A549 (cell line): ENCODE measurements around the gene MFSD12.

ENCODE experiments used
- CHD2 ChIP-seq: fragments of 150-350 bp; IDR thresholded peaks from 2 replicates; pipeline ENCODE4 v1.6.1; 2014; ENCODE audit warnings: low read length; ENCODE audit not compliant: partially characterized antibody
- EP300 ChIP-seq, 2 experiments: fragments of >200 bp; sonication (Bioruptor Twin); formaldehyde crosslinking; IDR thresholded peaks; 2 replicates in 1 of 2; 3 replicates in 1 of 2; pipeline ENCODE4 v1.6.1; 2016 to 2017
- RAD21 ChIP-seq, 2 experiments: fragments of >200 bp in 1 of 2; sonication (Bioruptor Twin) in 1 of 2; formaldehyde crosslinking in 1 of 2; IDR thresholded peaks in 1 of 2; conservative IDR thresholded peaks in 1 of 2; 2 replicates in 1 of 2; 3 replicates in 1 of 2; pipeline ENCODE4 v1.6.1; 2012 to 2018; ENCODE audit warnings: inconsistent platforms in 1 of 2
- TF ChIP-seq, protein P1 (sequence below): fragments of >200 bp; sonication (Bioruptor Twin); formaldehyde crosslinking; IDR thresholded peaks from 3 replicates; pipeline ENCODE4 v1.5.1; 2016

DNA sequence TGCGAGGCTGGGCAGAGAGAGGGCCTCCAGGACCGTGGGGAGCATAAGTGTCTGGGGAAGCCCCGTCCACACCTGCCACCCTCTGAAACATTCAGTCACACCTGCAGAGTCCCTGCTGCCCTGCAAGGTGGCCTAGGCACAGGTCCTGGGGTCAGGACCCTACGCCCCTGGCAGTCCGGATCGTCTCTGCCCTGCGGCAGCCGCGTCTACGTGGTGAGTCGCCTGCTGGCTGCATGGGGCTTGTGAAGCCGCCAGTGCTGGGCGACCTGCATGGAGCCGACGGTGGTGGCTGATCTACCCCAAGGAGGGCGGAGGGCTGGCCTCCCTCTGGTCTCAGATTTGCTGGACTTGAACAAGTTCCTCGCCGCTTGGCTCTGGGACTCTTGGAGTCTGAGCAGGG lies 38.3 kb downstream of the MFSD12 start:
- TF ChIP-seq RAD21 (conservative IDR thresholded peaks at IDR 0.05 in 1 of 2, IDR thresholded peaks at IDR 0.05 in 1 of 2) (no peak), CHD2 (no peak), EP300 (IDR thresholded peaks at IDR 0.05) (no peak)
- TF ChIP-seq, protein P1, sequence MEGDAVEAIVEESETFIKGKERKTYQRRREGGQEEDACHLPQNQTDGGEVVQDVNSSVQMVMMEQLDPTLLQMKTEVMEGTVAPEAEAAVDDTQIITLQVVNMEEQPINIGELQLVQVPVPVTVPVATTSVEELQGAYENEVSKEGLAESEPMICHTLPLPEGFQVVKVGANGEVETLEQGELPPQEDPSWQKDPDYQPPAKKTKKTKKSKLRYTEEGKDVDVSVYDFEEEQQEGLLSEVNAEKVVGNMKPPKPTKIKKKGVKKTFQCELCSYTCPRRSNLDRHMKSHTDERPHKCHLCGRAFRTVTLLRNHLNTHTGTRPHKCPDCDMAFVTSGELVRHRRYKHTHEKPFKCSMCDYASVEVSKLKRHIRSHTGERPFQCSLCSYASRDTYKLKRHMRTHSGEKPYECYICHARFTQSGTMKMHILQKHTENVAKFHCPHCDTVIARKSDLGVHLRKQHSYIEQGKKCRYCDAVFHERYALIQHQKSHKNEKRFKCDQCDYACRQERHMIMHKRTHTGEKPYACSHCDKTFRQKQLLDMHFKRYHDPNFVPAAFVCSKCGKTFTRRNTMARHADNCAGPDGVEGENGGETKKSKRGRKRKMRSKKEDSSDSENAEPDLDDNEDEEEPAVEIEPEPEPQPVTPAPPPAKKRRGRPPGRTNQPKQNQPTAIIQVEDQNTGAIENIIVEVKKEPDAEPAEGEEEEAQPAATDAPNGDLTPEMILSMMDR, result no peak
